ENCODE results near the gene WDR90.

GRCh38 chr16:608019-608418, 41.1 kb upstream of the WDR90 start:
- TF ChIP-seq EZH2 (IDR thresholded peaks at IDR 0.05; ENCODE audit: low read depth): no peak
- TF ChIP-seq CTCF (conservative IDR thresholded peaks at IDR 0.05): no peak
